Measurements from ENCODE around the gene C1QTNF4. TPM values are rescaled to one million over a fixed set of nuclear protein-coding genes. Genes with fewer than 3 reads are reported as not detected.

The C1QTNF4 gene
- total and polyA plus RNA-seq, 4 donors = 0.40 to 1.8 (median 1.1) TPM

GRCh38 chr11:47595029-47595428 is 818 bp upstream of the C1QTNF4 start:
- DNase-seq = no peak
- Histone ChIP-seq H3K4me1 (ENCODE audit: control insufficient read depth in 5 of 5, insufficient read depth in 5 of 5, low read length in 5 of 5) (peaks cover 0 to 15% (median 5%) of the 10 kb centered on the region in 5 donors), H3K27me3 (ENCODE audit: control insufficient read depth in 3 of 3, insufficient read depth in 3 of 3, low read length in 2 of 3) (peaks cover 0 to 23% (median 12%) of the 10 kb centered on the region in 3 donors), H3K4me3 (no peak overlapping the region), H3K36me3 (ENCODE audit: control insufficient read depth in 4 of 4, insufficient read depth in 4 of 4, low read length in 4 of 4) (no peaks in the 10 kb centered on the region), H3K9me3 (ENCODE audit: control insufficient read depth in 4 of 4, insufficient read depth in 3 of 4, low read length in 3 of 4) (peaks cover 0 to 2% (median 0%) of the 10 kb centered on the region in 4 donors), H3K9ac (ENCODE audit: insufficient read depth in 1 of 2, low read length in 2 of 2) (no peak overlapping the region), H3K27ac (ENCODE audit: low read depth in 1 of 2, low read length in 1 of 2) (no peak overlapping the region)
- no peak for ATAC-seq (ENCODE audit: insufficient read depth, low FRiP score)
- no peak for TF ChIP-seq CTCF (IDR thresholded peaks at IDR 0.05; ENCODE audit: control extremely low read depth, extremely low read depth)
- 59 to 70% methylated on average over 7 of the region's 7 CpGs for WGBS, 2 donors

DNA sequence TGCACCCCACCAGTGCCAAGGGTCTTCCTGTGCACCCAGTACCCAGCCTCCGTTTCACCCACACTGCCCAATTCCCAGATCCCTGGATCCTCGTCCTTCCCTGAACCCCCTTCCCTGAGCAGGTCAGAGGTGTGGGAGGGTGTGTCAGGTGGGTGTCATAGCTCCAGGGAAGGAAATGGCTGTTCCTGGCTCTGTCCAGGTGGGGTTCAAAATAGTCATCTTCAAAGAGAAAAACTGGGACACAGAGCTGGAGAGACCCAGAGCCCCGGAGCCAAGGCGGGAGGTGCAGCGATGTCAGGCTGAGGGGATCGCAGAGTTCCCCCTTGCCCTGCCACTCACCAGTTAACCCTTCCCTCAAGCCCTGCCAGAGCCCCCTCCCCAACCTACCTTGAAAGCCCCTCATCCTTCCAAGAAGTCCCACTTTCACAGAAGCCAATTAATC is 698 bp downstream of the C1QTNF4 start:
- no peak overlapping the region for H3K9ac ChIP-seq (ENCODE audit: insufficient read depth in 1 of 2, low read length in 2 of 2)
- DNase-seq (no peak), ATAC-seq (ENCODE audit: insufficient read depth, low FRiP score) (no peak)
- H3K9me3 ChIP-seq (ENCODE audit: control insufficient read depth in 4 of 4, insufficient read depth in 3 of 4, low read length in 3 of 4) = peaks cover 0 to 4% (median 0%) of the 10 kb centered on the region in 4 donors
- H3K4me3 ChIP-seq = no peak overlapping the region
- peaks cover 0 to 23% (median 12%) of the 10 kb centered on the region in 3 donors for H3K27me3 ChIP-seq (ENCODE audit: control insufficient read depth in 3 of 3, insufficient read depth in 3 of 3, low read length in 2 of 3)
- H3K36me3 ChIP-seq (ENCODE audit: control insufficient read depth in 4 of 4, insufficient read depth in 4 of 4, low read length in 4 of 4) = peaks cover 0 to 2% (median 0%) of the 10 kb centered on the region in 4 donors
- no peak overlapping the region for H3K27ac ChIP-seq (ENCODE audit: low read depth in 1 of 2, low read length in 1 of 2)
- peaks cover 0 to 24% (median 5%) of the 10 kb centered on the region in 5 donors for H3K4me1 ChIP-seq (ENCODE audit: control insufficient read depth in 5 of 5, insufficient read depth in 5 of 5, low read length in 5 of 5)
- 2 to 11% methylated on average over 6 of the region's 6 CpGs for WGBS, 2 donors
- no peak for TF ChIP-seq CTCF (IDR thresholded peaks at IDR 0.05; ENCODE audit: control extremely low read depth, extremely low read depth)

- 54 to 69% methylated on average over 2 of the region's 2 CpGs for WGBS, 2 donors
- TF ChIP-seq CTCF (IDR thresholded peaks at IDR 0.05; ENCODE audit: control extremely low read depth, extremely low read depth) = no peak
- peaks cover 0 to 24% (median 5%) of the 10 kb centered on the region in 5 donors for H3K4me1 ChIP-seq (ENCODE audit: control insufficient read depth in 5 of 5, insufficient read depth in 5 of 5, low read length in 5 of 5)
- H3K27ac ChIP-seq (ENCODE audit: low read depth in 1 of 2, low read length in 1 of 2) = no peak overlapping the region
- peaks cover 0 to 23% (median 12%) of the 10 kb centered on the region in 3 donors for H3K27me3 ChIP-seq (ENCODE audit: control insufficient read depth in 3 of 3, insufficient read depth in 3 of 3, low read length in 2 of 3)
- no peak overlapping the region for H3K9ac ChIP-seq (ENCODE audit: insufficient read depth in 1 of 2, low read length in 2 of 2)
- no peak overlapping the region for H3K4me3 ChIP-seq
- peaks cover 0 to 4% (median 0%) of the 10 kb centered on the region in 4 donors for H3K9me3 ChIP-seq (ENCODE audit: control insufficient read depth in 4 of 4, insufficient read depth in 3 of 4, low read length in 3 of 4)
- peaks cover 0 to 3% (median 0%) of the 10 kb centered on the region in 4 donors for H3K36me3 ChIP-seq (ENCODE audit: control insufficient read depth in 4 of 4, insufficient read depth in 4 of 4, low read length in 4 of 4)
- ATAC-seq (ENCODE audit: insufficient read depth, low FRiP score) = no peak
- no peak for DNase-seq
These were observed 1.2 kb downstream of the C1QTNF4 start for GRCh38 chr11:47592970-47593369.

- no peak overlapping the region for H3K27ac ChIP-seq (ENCODE audit: low read depth in 1 of 2, low read length in 1 of 2)
- DNase-seq (no peak), ATAC-seq (ENCODE audit: insufficient read depth, low FRiP score) (no peak)
- peaks cover 0 to 23% (median 12%) of the 10 kb centered on the region in 3 donors for H3K27me3 ChIP-seq (ENCODE audit: control insufficient read depth in 3 of 3, insufficient read depth in 3 of 3, low read length in 2 of 3)
- H3K9ac ChIP-seq (ENCODE audit: insufficient read depth in 1 of 2, low read length in 2 of 2) = no peak overlapping the region
- peaks cover 0 to 3% (median 0%) of the 10 kb centered on the region in 4 donors for H3K36me3 ChIP-seq (ENCODE audit: control insufficient read depth in 4 of 4, insufficient read depth in 4 of 4, low read length in 4 of 4)
- H3K4me3 ChIP-seq = no peak overlapping the region
- H3K4me1 ChIP-seq (ENCODE audit: control insufficient read depth in 5 of 5, insufficient read depth in 5 of 5, low read length in 5 of 5) = peaks cover 0 to 24% (median 5%) of the 10 kb centered on the region in 5 donors
- H3K9me3 ChIP-seq (ENCODE audit: control insufficient read depth in 4 of 4, insufficient read depth in 3 of 4, low read length in 3 of 4) = peaks cover 0 to 4% (median 0%) of the 10 kb centered on the region in 4 donors
- 34 to 64% methylated on average over 4 of the region's 4 CpGs for WGBS, 2 donors
- no peak for TF ChIP-seq CTCF (IDR thresholded peaks at IDR 0.05; ENCODE audit: control extremely low read depth, extremely low read depth)
These were observed 2.0 kb downstream of the C1QTNF4 start for GRCh38 chr11:47592251-47592650.
